Mucosa of rectum (tissue), 2 donors: ENCODE results near the gene CIAO3.

Experiments
- H3K27ac ChIP-seq, 2 donors: one replicate each; pipeline ENCODE4 v1.7.0; 2013; ENCODE audit warnings: inconsistent platforms in 2 of 2, low read depth in 2 of 2, low read length in 2 of 2
- H3K27me3 ChIP-seq, 2 donors: one replicate each; pipeline ENCODE4 v1.7.0; 2013; ENCODE audit warnings: low read length in 2 of 2; ENCODE audit not compliant: control insufficient read depth in 2 of 2, insufficient read depth in 2 of 2
- H3K36me3 ChIP-seq, 2 donors: one replicate each; pipeline ENCODE4 v1.7.0; 2013; ENCODE audit warnings: low read length in 2 of 2; ENCODE audit not compliant: control insufficient read depth in 2 of 2, insufficient read depth in 2 of 2
- H3K4me1 ChIP-seq, 2 donors: one replicate each; pipeline ENCODE4 v1.7.0; 2013; ENCODE audit warnings: low read length in 2 of 2, mild to moderate bottlenecking in 1 of 2; ENCODE audit not compliant: control insufficient read depth in 2 of 2, insufficient read depth in 2 of 2
- H3K4me3 ChIP-seq, 2 donors: one replicate each; pipeline ENCODE4 v1.7.0; 2013; ENCODE audit warnings: low read length in 2 of 2
- H3K9ac ChIP-seq, 2 donors: one replicate each; pipeline ENCODE4 v1.7.0; 2013; ENCODE audit warnings: low read length in 2 of 2, low read depth in 1 of 2, mild to moderate bottlenecking in 1 of 2
- H3K9me3 ChIP-seq, 2 donors: one replicate each; pipeline ENCODE4 v1.7.0; 2013; ENCODE audit warnings: low read length in 2 of 2; ENCODE audit not compliant: control insufficient read depth in 2 of 2
- donor health status: healthy.
- donor health status: Normal muscosa, but diverticular disease.

Gene CIAO3

GRCh38 chr16:783404-784161, 42.8 kb upstream of the CIAO3 start:
- no peak overlapping the region for H3K27ac ChIP-seq
- H3K36me3 ChIP-seq = peaks cover 4% of the 10 kb centered on the region in 2 donors
- H3K9ac ChIP-seq = no peak overlapping the region
- H3K27me3 ChIP-seq = peaks cover 10 to 31% of the 10 kb centered on the region in 2 donors
- H3K4me3 ChIP-seq = no peak overlapping the region
- H3K4me1 ChIP-seq = peaks cover 6 to 9% of the 10 kb centered on the region in 2 donors
- H3K9me3 ChIP-seq = no peaks in the 10 kb centered on the region

- Histone ChIP-seq H3K27ac (no peak overlapping the region), H3K4me3 (no peak overlapping the region), H3K36me3 (peaks cover 4% of the 10 kb centered on the region in 2 donors), H3K4me1 (peaks cover 6 to 8% of the 10 kb centered on the region in 2 donors), H3K27me3 (peaks cover 10 to 33% of the 10 kb centered on the region in 2 donors), H3K9ac (no peak overlapping the region), H3K9me3 (no peaks in the 10 kb centered on the region)
These were observed 42.1 kb upstream of the CIAO3 start for GRCh38 chr16:782766-783403.

GRCh38 chr16:782258-782657, 41.5 kb upstream of the CIAO3 start:
- H3K27me3 ChIP-seq = peaks cover 13 to 33% of the 10 kb centered on the region in 2 donors
- H3K9ac ChIP-seq = no peak overlapping the region
- H3K27ac ChIP-seq = no peak overlapping the region

GRCh38 chr16:781346-782010, 40.7 kb upstream of the CIAO3 start:
- Histone ChIP-seq H3K27me3 (peaks cover 13 to 33% of the 10 kb centered on the region in 2 donors), H3K9ac (no peak overlapping the region), H3K27ac (no peak overlapping the region), H3K36me3 (peaks cover 2 to 3% of the 10 kb centered on the region in 2 donors), H3K4me1 (no peaks in the 10 kb centered on the region), H3K9me3 (no peaks in the 10 kb centered on the region), H3K4me3 (no peak overlapping the region)

More at GRCh38 chr16:782258-782657, 41.5 kb upstream of the CIAO3 start:
- Histone ChIP-seq H3K4me3 (no peak overlapping the region), H3K9me3 (no peaks in the 10 kb centered on the region), H3K36me3 (peaks cover 4% of the 10 kb centered on the region in 2 donors), H3K4me1 (peaks cover 1 to 3% of the 10 kb centered on the region in 2 donors)

GRCh38 chr16:780296-780695, 39.5 kb upstream of the CIAO3 start:
- H3K4me3 ChIP-seq = no peak overlapping the region
- H3K27me3 ChIP-seq = peaks cover 13 to 33% of the 10 kb centered on the region in 2 donors
- H3K9me3 ChIP-seq = no peaks in the 10 kb centered on the region
- no peaks in the 10 kb centered on the region for H3K36me3 ChIP-seq
- H3K4me1 ChIP-seq = no peaks in the 10 kb centered on the region
- no peak overlapping the region for H3K9ac ChIP-seq
- H3K27ac ChIP-seq = no peak overlapping the region

- Histone ChIP-seq H3K36me3 (no peaks in the 10 kb centered on the region), H3K9me3 (no peaks in the 10 kb centered on the region), H3K4me3 (no peak overlapping the region), H3K27ac (no peak overlapping the region), H3K27me3 (peaks cover 13 to 33% of the 10 kb centered on the region in 2 donors), H3K9ac (no peak overlapping the region), H3K4me1 (no peaks in the 10 kb centered on the region)
These were observed 38.8 kb upstream of the CIAO3 start for GRCh38 chr16:779561-779960.

GRCh38 chr16:778909-779527, 38.2 kb upstream of the CIAO3 start:
- H3K36me3 ChIP-seq = no peaks in the 10 kb centered on the region
- no peak overlapping the region for H3K27ac ChIP-seq
- peaks cover 13 to 33% of the 10 kb centered on the region in 2 donors for H3K27me3 ChIP-seq
- no peaks in the 10 kb centered on the region for H3K4me1 ChIP-seq
- no peaks in the 10 kb centered on the region for H3K9me3 ChIP-seq
- H3K9ac ChIP-seq = no peak overlapping the region
- no peak overlapping the region for H3K4me3 ChIP-seq

- H3K9ac ChIP-seq = no peak overlapping the region
- no peaks in the 10 kb centered on the region for H3K36me3 ChIP-seq
- no peak overlapping the region for H3K4me3 ChIP-seq
- no peaks in the 10 kb centered on the region for H3K4me1 ChIP-seq
- H3K27me3 ChIP-seq = peaks cover 13 to 31% of the 10 kb centered on the region in 2 donors
- no peaks in the 10 kb centered on the region for H3K9me3 ChIP-seq
- H3K27ac ChIP-seq = no peak overlapping the region
These were observed 37.6 kb upstream of the CIAO3 start for GRCh38 chr16:778447-778846.

- H3K4me1 ChIP-seq = no peaks in the 10 kb centered on the region
- no peaks in the 10 kb centered on the region for H3K36me3 ChIP-seq
- H3K4me3 ChIP-seq = no peak overlapping the region
- no peak overlapping the region for H3K9ac ChIP-seq
- no peaks in the 10 kb centered on the region for H3K9me3 ChIP-seq
- H3K27ac ChIP-seq = no peak overlapping the region
- H3K27me3 ChIP-seq = peaks cover 7 to 25% of the 10 kb centered on the region in 2 donors
These were observed 37.0 kb upstream of the CIAO3 start for GRCh38 chr16:777826-778225.

GRCh38 chr16:776824-777223, 36.0 kb upstream of the CIAO3 start:
- no peaks in the 10 kb centered on the region for H3K9me3 ChIP-seq
- H3K27me3 ChIP-seq = peaks cover 5 to 18% of the 10 kb centered on the region in 2 donors
- no peaks in the 10 kb centered on the region for H3K4me1 ChIP-seq
- H3K36me3 ChIP-seq = no peaks in the 10 kb centered on the region
- no peak overlapping the region for H3K9ac ChIP-seq
- no peak overlapping the region for H3K4me3 ChIP-seq
- H3K27ac ChIP-seq = no peak overlapping the region
